ENCODE measurements around the gene DSE.

The DSE gene

DNA sequence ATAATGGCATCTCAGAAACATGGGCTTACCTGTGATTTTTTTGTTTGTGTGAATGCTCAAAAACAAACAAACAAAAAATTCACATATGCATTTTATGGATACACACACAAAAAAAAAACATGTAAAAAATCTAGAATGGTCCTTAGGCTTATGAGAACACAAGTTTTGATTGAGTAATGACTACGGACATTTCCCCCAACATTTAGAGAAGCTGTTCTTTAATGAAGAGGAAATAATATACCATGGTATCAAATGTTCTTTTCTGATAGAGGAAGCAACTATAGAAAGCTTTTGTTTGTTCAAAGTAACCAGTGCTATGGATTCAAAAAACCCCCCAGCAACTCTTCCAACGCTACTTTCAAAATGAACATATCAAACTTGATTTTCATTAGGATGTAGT is 81.8 kb downstream of the DSE start:
- no peak overlapping the region for H3K4me3 Mint-ChIP-seq
- peaks cover 10% of the 10 kb centered on the region for H3K27me3 Mint-ChIP-seq
- no peaks in the 10 kb centered on the region for H3K36me3 Mint-ChIP-seq
- no peaks in the 10 kb centered on the region for H3K9me3 Mint-ChIP-seq
- H3K27ac Mint-ChIP-seq, result no peak overlapping the region
- H3K4me1 Mint-ChIP-seq, result no peaks in the 10 kb centered on the region

DNA sequence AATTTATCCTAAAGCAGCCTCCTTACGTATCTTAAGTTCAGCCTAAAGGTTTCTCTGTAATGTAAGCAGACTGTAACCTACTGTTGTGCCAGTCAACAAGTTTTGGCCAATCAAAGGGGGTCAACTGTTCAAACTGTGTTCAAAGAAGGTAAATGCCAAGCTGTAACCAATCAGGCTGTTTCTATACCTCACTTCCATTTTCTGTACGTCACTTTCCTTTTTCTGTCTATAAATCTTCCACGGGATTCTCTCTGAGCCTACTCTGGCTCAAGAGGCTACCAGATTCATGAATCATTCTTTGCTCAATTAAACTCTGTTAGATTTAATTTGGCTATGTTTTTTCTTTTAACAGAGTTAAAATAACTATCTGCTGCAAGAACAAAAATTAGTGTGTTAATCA is 85.4 kb downstream of the DSE start:
- Mint-ChIP-seq H3K4me3 (no peak overlapping the region), H3K9me3 (no peaks in the 10 kb centered on the region), H3K36me3 (no peaks in the 10 kb centered on the region), H3K4me1 (peaks cover 3% of the 10 kb centered on the region), H3K27ac (no peak overlapping the region), H3K27me3 (peaks cover 6% of the 10 kb centered on the region)

DNA sequence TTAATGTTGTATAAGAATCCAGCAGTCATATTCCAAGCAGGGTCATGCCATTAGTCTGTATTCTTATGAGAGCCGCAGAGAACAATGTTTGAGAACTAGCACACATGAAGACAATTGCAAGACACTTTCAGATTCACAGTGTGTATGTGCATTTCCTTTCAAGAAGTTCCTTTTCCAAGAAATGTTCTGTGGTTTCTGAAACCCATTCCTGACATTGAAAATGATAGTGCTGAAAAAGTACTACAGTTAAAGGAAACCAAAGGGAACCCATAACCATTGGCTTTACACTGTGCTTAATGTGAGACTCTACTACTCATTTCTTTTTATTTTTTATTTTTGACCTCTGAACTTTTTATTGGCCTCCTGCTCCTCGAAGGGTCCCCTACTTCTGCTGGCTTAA is 86.2 kb downstream of the DSE start:
- Mint-ChIP-seq H3K27ac (no peak overlapping the region), H3K4me3 (no peak overlapping the region), H3K27me3 (peaks cover 7% of the 10 kb centered on the region), H3K9me3 (no peaks in the 10 kb centered on the region), H3K4me1 (peaks cover 10% of the 10 kb centered on the region), H3K36me3 (no peaks in the 10 kb centered on the region)

- Mint-ChIP-seq H3K27ac (no peak overlapping the region), H3K4me3 (no peak overlapping the region), H3K27me3 (peaks cover 13% of the 10 kb centered on the region), H3K4me1 (peaks cover 15% of the 10 kb centered on the region), H3K36me3 (no peaks in the 10 kb centered on the region), H3K9me3 (no peaks in the 10 kb centered on the region)
Measured at GRCh38 chr6:116458264-116458663, 87.5 kb downstream of the DSE start.

- H3K9me3 Mint-ChIP-seq, result no peaks in the 10 kb centered on the region
- H3K27me3 Mint-ChIP-seq, result peaks cover 19% of the 10 kb centered on the region
- H3K4me1 Mint-ChIP-seq, result peaks cover 21% of the 10 kb centered on the region
- H3K27ac Mint-ChIP-seq, result no peak overlapping the region
- H3K36me3 Mint-ChIP-seq, result no peaks in the 10 kb centered on the region
- no peak overlapping the region for H3K4me3 Mint-ChIP-seq
Measured at GRCh38 chr6:116459927-116460326, 89.2 kb downstream of the DSE start.

DNA sequence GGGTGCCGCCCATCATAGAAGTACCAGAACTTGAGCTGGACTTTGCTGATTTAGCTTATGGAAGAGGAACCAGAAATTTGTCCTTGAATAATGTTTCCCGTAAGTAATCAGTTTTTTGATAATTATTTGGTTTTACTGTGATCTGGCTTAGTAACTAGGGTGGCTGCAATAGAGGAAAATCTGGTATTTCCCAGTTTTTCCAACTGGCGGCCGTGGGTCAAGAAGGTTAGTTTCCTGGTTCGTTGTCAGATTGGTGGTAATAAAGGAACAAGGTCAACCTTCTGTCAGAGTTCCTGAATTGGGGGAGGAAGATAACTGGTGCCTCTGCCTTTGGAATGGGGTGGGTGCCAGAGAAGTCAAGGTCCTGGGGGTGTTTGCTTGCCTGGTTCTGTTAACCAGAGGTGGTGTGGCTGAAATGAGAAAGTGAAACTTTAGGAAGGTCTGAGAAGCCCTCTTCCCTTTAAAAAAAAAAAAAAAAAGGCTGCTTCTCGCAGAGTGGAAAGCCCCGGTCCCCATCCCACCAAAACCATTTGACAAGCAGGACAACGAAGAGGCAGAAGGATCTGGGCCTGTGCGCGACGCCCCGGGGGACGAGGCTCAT is 90.7 kb downstream of the DSE start, which contains the start of gene CALHM6:
Gene CALHM6, plus strand, starts transcription at position 45 of the 601 bp plus-strand sequence. Its CDS starts 555 bp downstream, at position 600.
- Mint-ChIP-seq H3K27me3 (peaks cover 18% of the 10 kb centered on the region), H3K9me3 (no peaks in the 10 kb centered on the region), H3K36me3 (no peaks in the 10 kb centered on the region), H3K4me1 (peaks cover 27% of the 10 kb centered on the region), H3K27ac (peak within 1 kb of the TSS; percentile 56), H3K4me3 (peak within 1 kb of the TSS; percentile 82)

DNA sequence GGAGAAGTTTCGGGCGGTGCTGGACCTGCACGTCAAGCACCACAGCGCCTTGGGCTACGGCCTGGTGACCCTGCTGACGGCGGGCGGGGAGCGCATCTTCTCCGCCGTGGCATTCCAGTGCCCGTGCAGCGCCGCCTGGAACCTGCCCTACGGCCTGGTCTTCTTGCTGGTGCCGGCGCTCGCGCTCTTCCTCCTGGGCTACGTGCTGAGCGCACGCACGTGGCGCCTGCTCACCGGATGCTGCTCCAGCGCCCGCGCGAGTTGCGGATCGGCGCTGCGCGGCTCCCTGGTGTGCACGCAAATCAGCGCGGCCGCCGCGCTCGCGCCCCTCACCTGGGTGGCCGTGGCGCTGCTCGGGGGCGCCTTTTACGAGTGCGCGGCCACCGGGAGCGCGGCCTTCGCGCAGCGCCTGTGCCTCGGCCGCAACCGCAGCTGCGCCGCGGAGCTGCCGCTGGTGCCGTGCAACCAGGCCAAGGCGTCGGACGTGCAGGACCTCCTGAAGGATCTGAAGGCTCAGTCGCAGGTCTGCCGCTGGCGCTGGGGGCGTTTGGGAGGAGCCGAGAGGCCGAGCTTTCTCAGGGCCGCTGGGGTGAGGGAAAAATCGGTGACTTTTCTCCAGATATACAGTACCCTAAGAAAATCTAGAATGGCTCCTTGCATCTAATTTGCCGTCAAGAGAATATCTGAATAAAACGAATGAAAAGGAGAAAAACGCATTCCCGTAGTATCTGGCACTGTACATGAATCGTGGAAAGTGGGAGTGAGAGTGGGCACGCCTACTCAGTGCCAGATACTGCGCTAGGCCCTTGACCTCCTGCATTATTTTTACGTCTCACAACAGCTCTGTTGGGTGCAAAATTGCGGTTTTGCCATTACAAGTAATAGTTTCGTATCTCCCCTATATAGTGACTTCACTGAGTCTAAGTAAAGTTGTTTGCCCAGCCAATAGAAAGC is 91.5 kb downstream of the DSE start:
- peak overlapping the region; percentile 82 for H3K4me3 Mint-ChIP-seq
- peaks cover 18% of the 10 kb centered on the region for H3K27me3 Mint-ChIP-seq
- H3K27ac Mint-ChIP-seq, result no peak overlapping the region
- H3K9me3 Mint-ChIP-seq, result no peaks in the 10 kb centered on the region
- H3K36me3 Mint-ChIP-seq, result no peaks in the 10 kb centered on the region
- peaks cover 27% of the 10 kb centered on the region for H3K4me1 Mint-ChIP-seq

- H3K4me1 Mint-ChIP-seq, result peaks cover 27% of the 10 kb centered on the region
- H3K9me3 Mint-ChIP-seq, result no peaks in the 10 kb centered on the region
- peaks cover 18% of the 10 kb centered on the region for H3K27me3 Mint-ChIP-seq
- H3K36me3 Mint-ChIP-seq, result no peaks in the 10 kb centered on the region
- H3K27ac Mint-ChIP-seq, result no peak overlapping the region
- no peak overlapping the region for H3K4me3 Mint-ChIP-seq
Measured at GRCh38 chr6:116463301-116463700, 92.6 kb downstream of the DSE start.

DNA sequence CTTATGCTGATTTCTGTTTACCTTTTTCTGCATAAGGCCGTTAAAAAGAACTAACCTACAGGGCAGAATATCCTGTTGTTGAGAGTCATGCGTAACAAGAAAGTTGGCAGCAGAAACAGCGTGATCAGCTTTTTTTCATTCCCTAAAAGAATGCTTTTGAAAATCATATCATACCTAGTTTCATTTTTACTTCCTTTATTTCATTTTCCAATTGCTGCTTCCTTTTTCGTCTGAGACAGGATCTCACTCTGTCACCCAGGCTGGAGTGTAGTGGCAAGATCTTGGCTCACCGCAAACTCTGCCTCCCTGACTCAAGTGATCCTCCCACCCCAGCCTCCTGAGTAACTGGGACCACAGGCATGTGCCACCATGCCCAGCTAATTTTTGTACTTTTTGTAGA is 94.5 kb downstream of the DSE start:
- Mint-ChIP-seq H3K27me3 (peaks cover 18% of the 10 kb centered on the region), H3K4me3 (no peak overlapping the region), H3K27ac (no peak overlapping the region), H3K36me3 (no peaks in the 10 kb centered on the region), H3K9me3 (no peaks in the 10 kb centered on the region), H3K4me1 (peaks cover 27% of the 10 kb centered on the region)

DNA sequence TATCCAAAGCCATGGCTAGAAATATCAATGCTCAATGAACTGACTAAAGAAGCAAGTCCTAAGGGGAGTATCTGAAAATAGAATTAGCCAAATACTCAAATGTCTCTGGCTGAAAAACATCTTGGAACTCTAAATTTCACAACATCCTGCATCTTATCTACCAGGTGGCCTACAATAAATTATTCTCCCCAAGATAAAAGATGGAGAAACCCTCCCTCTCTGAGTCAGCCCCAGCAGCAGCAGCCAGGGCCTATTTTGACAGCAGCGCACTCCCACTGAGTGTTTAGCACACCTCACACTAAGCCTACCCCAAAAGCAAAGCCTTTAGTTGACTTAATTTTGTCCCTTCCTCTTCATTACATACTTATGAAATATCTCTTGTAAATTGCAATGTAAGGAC is 96.3 kb downstream of the DSE start:
- peaks cover 12% of the 10 kb centered on the region for H3K27me3 Mint-ChIP-seq

GRCh38 chr6:116467514-116467913 is 96.8 kb downstream of the DSE start:
- Mint-ChIP-seq H3K27ac (no peak overlapping the region), H3K9me3 (no peaks in the 10 kb centered on the region), H3K4me3 (no peak overlapping the region), H3K36me3 (no peaks in the 10 kb centered on the region), H3K4me1 (peaks cover 16% of the 10 kb centered on the region), H3K27me3 (peaks cover 11% of the 10 kb centered on the region)

More for the DNA sequence above, 96.3 kb downstream of the DSE start:
- H3K4me3 Mint-ChIP-seq, result no peak overlapping the region
- H3K4me1 Mint-ChIP-seq, result peaks cover 17% of the 10 kb centered on the region
- no peaks in the 10 kb centered on the region for H3K36me3 Mint-ChIP-seq
- H3K27ac Mint-ChIP-seq, result no peak overlapping the region
- H3K9me3 Mint-ChIP-seq, result no peaks in the 10 kb centered on the region

DNA sequence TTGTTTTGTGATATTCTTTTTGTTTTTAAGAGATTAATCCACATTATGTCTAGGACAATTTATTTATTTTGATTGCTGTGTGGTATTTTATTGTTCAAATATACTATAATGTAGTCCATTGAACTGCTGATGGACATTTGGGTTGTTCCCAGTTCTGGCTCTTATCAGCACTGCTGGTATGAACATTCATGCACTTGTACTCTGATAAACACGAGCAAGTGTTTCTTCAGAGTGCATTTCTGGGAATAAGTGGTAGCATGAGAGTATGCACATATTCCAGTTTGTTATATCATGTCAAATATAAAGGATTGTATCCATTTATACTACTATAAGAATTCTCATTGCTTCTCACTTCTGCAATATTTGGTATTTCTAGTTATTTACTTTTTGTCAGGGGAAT is 97.5 kb downstream of the DSE start:
- H3K36me3 Mint-ChIP-seq, result no peaks in the 10 kb centered on the region
- no peak overlapping the region for H3K4me3 Mint-ChIP-seq
- H3K27me3 Mint-ChIP-seq, result peaks cover 8% of the 10 kb centered on the region
- peaks cover 12% of the 10 kb centered on the region for H3K4me1 Mint-ChIP-seq
- no peaks in the 10 kb centered on the region for H3K9me3 Mint-ChIP-seq
- H3K27ac Mint-ChIP-seq, result peak overlapping the region; percentile 79

GRCh38 chr6:116471531-116471930 is 100.8 kb downstream of the DSE start:
- Mint-ChIP-seq H3K27me3 (peaks cover 1% of the 10 kb centered on the region), H3K4me3 (no peak overlapping the region), H3K9me3 (no peaks in the 10 kb centered on the region), H3K36me3 (no peaks in the 10 kb centered on the region), H3K27ac (no peak overlapping the region), H3K4me1 (peaks cover 21% of the 10 kb centered on the region)

DNA sequence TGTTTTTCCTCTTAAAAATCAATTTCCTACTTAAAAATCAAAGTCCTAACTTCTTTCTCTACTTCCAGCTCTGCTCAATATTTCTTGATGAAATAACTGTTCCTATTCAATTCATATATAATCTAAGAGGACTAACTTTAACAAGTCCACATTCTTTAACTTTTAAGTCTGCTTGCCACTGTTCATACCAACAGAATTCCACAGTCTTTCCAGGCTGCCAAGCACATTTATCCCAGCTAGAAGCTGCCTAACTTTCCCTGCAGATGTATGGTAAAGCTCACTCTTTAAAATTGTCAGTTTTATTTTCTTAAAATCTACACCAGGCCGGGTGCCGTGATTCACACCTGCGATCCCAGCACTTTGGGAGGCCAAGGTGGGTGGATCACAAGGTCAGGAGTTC is 102.0 kb downstream of the DSE start:
- no peak overlapping the region for H3K4me3 Mint-ChIP-seq
- H3K4me1 Mint-ChIP-seq, result peaks cover 21% of the 10 kb centered on the region
- H3K27me3 Mint-ChIP-seq, result peaks cover 1% of the 10 kb centered on the region
- no peaks in the 10 kb centered on the region for H3K36me3 Mint-ChIP-seq
- H3K9me3 Mint-ChIP-seq, result no peaks in the 10 kb centered on the region
- H3K27ac Mint-ChIP-seq, result no peak overlapping the region

DNA sequence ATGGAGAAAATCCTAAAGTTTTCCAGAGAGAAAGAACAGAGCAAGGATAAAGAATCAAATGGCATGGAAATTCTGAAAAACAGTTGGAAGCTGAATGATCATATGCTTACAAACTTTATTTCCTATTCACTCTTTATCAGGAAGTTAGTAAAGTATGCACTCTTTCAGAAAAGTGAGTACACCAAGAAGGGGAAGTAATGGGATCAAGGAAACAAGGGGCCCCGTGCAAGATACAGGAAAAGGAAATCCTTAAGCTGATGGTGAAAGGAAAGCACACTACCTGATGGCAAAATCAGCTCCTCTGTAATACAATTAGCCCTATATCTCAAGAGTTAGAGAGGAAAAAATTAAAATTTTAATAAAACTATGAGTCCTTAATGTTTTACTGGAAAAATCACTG is 104.4 kb downstream of the DSE start:
- Mint-ChIP-seq H3K9me3 (no peaks in the 10 kb centered on the region), H3K27ac (peak overlapping the region; percentile 24), H3K4me1 (peaks cover 21% of the 10 kb centered on the region), H3K4me3 (no peak overlapping the region), H3K27me3 (peaks cover 1% of the 10 kb centered on the region), H3K36me3 (no peaks in the 10 kb centered on the region)

DNA sequence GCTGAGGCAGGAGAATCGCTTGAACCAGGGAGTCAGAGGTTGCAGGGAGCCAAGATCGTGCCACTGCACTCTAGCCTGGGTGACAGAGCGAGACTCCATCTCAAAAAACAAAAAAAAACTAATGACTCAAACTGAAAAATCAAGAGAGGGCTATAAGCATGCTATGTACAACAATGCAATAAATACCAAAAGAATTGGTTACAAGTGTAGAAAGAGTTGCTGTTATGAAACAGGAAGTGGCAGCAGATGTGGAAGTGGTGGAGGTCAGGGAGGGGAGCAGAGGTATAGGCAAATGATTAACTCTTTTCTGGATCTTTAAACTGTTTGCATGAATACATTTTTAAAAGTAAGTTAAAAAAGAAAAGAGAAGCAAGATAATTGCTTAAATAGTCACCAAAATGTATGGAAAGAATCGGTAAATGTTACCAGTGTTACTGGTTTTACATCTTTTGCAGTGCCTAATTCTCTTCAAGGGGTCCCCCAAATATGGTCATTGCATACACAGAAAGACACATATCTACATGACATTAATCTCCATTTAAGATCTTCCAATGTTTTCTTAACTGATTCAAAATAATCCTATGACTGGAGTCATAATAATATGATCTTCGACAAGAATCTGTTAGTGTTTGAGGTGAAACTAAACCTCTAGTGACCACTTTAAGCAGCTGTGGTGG is 105.4 kb downstream of the DSE start:
- Mint-ChIP-seq H3K4me3 (no peak overlapping the region), H3K27me3 (peaks cover 1% of the 10 kb centered on the region), H3K4me1 (peaks cover 21% of the 10 kb centered on the region), H3K36me3 (no peaks in the 10 kb centered on the region), H3K9me3 (no peaks in the 10 kb centered on the region), H3K27ac (no peak overlapping the region)

All from activated naive CD4-positive, alpha-beta T cell treated with anti-CD3 and anti-CD28 coated beads, Interleukin-2, amount 50 U/mL, for 24 hours (primary cell).